H1 (cell line): ENCODE measurements around the gene SNRNP70. TPM values are rescaled to one million over a fixed set of nuclear protein-coding genes. Genes with fewer than 3 reads are reported as not detected.
A peak's percentile ranks its signal among the peaks of the same experiment; 100 is the strongest.
"Not testable (repeated sequence)": the region's sequence is repeated elsewhere in the genome, so short reads cannot be mapped to it uniquely, and the experiment has no call there.

Experiments
- CTCF ChIA-PET: fragments of 300-600 bp; sonication (Branson Sonifier 250); formaldehyde crosslinking; loops from one replicate; lab custom pipeline; 2021; ENCODE audit not compliant: partially characterized antibody; lab: Charles Lee
- POLR2A ChIA-PET: fragments of 300-600 bp; sonication (Branson Sonifier 250); formaldehyde crosslinking; loops from one replicate; lab custom pipeline; 2021; ENCODE audit warnings: inconsistent platforms; ENCODE audit not compliant: partially characterized antibody; lab: Charles Lee
- DNase-seq, 2 experiments: peaks; one replicate each; pipeline versions ENCODE4 v3.0.0 to v3.0.0-alpha.2; 2010 to 2022; ENCODE audit warnings: low spot score in 2 of 2, low read depth in 1 of 2, mixed read lengths in 1 of 2
- FAIRE-seq: peaks from 2 replicates; lab custom pipeline; 2011; peaks lifted over from hg19 to GRCh38; lab: Jason Lieb, UNC
- H2AFZ ChIP-seq: 2 replicates; pipeline ENCODE4 v1.8.1; 2012; ENCODE audit warnings: low read length, inconsistent platforms
- H2AK5ac ChIP-seq: 2 replicates; pipeline ENCODE4 v1.6.1; 2013; ENCODE audit warnings: low read depth, low read length
- H2BK120ac ChIP-seq: replicated peaks from 2 replicates; pipeline ENCODE3; 2013; ENCODE audit warnings: low read depth, low read length, inconsistent platforms
- H2BK12ac ChIP-seq: 2 replicates; pipeline ENCODE4 v1.6.1; 2013; ENCODE audit warnings: low read depth, low read length
- H2BK15ac ChIP-seq: 2 replicates; pipeline ENCODE4 v1.6.1; 2013; ENCODE audit warnings: low read length
- H2BK20ac ChIP-seq: 2 replicates; pipeline ENCODE4 v1.6.1; 2013; ENCODE audit warnings: low read length
- H2BK5ac ChIP-seq: 2 replicates; pipeline ENCODE4 v1.6.1; 2013; ENCODE audit warnings: low read depth, low read length
- H3K14ac ChIP-seq: 2 replicates; pipeline ENCODE4 v1.6.1; 2013; ENCODE audit warnings: inconsistent platforms; ENCODE audit not compliant: insufficient read length
- H3K18ac ChIP-seq: 2 replicates; pipeline ENCODE4 v1.6.1; 2013; ENCODE audit warnings: low read length; ENCODE audit errors: extremely low read depth
- H3K23ac ChIP-seq: 2 replicates; pipeline ENCODE4 v1.6.1; 2013; ENCODE audit warnings: inconsistent platforms; ENCODE audit not compliant: insufficient read length
- H3K23me2 ChIP-seq: 2 replicates; pipeline ENCODE4 v1.6.1; 2013; ENCODE audit warnings: low read depth, low read length
- H3K27ac ChIP-seq: 2 replicates; pipeline ENCODE4 v1.6.1; 2011; ENCODE audit warnings: low read depth, low read length, inconsistent platforms
- H3K27me3 ChIP-seq, 4 experiments: replicated peaks in 1 of 4; 1 replicate in 1 of 4; 2 replicates in 3 of 4; pipeline versions ENCODE4 v1.6.1 to v1.8.1; 2011 to 2013; ENCODE audit warnings: low read length in 3 of 4, mild to moderate bottlenecking in 3 of 4, inconsistent platforms in 2 of 4, mixed read lengths in 2 of 4, moderate library complexity in 1 of 4; ENCODE audit not compliant: control insufficient read depth in 3 of 4, insufficient read depth in 3 of 4; ENCODE audit errors: extremely low read depth in 1 of 4
- H3K36me3 ChIP-seq, 4 experiments: 2 replicates each; pipeline versions ENCODE4 v1.6.1 to v1.8.1; 2011 to 2013; ENCODE audit warnings: mild to moderate bottlenecking in 4 of 4, low read length in 3 of 4, moderate library complexity in 2 of 4, control low read depth in 1 of 4, inconsistent platforms in 1 of 4; ENCODE audit not compliant: insufficient read depth in 4 of 4, control insufficient read depth in 2 of 4
- H3K4ac ChIP-seq: replicated peaks from 2 replicates; pipeline ENCODE3; 2013; ENCODE audit warnings: low read length, low read depth, mixed read lengths, inconsistent platforms; ENCODE audit not compliant: insufficient read length
- H3K4me1 ChIP-seq, 4 experiments: replicated peaks in 1 of 4; 1 replicate in 1 of 4; 2 replicates in 3 of 4; pipeline versions ENCODE4 v1.6.1 to v1.8.1; 2011 to 2013; ENCODE audit warnings: low read length in 3 of 4, inconsistent platforms in 2 of 4, mixed read lengths in 1 of 4; ENCODE audit not compliant: insufficient read depth in 4 of 4, control insufficient read depth in 3 of 4
- H3K4me2 ChIP-seq, 2 experiments: 2 replicates each; pipeline versions ENCODE4 v1.6.1 to v1.8.1; 2011 to 2013; ENCODE audit warnings: low read depth in 2 of 2, low read length in 2 of 2, control low read depth in 1 of 2, inconsistent platforms in 1 of 2, mild to moderate bottlenecking in 1 of 2; ENCODE audit not compliant: insufficient read depth in 1 of 2
- H3K4me3 ChIP-seq, 4 experiments: fragments of 200-600, 300-600 bp in 1 of 4; sonication (generic), shearing (Covaris generic), sonication (Bioruptor Twin) in 1 of 4; 2 replicates each; pipeline versions ENCODE4 v1.5.1 to v1.8.1; 2011 to 2016; ENCODE audit warnings: low read length in 4 of 4, low read depth in 3 of 4, control low read depth in 2 of 4, inconsistent platforms in 2 of 4, mild to moderate bottlenecking in 2 of 4, mixed read lengths in 1 of 4, moderate library complexity in 1 of 4; ENCODE audit not compliant: insufficient read depth in 2 of 4; ENCODE audit errors: extremely low read depth in 1 of 4
- H3K56ac ChIP-seq: replicated peaks from 2 replicates; pipeline ENCODE3; 2013; ENCODE audit warnings: low read depth, mild to moderate bottlenecking, mixed read lengths, low read length, inconsistent platforms; ENCODE audit not compliant: insufficient read length
- H3K79me1 ChIP-seq: 2 replicates; pipeline ENCODE4 v1.6.1; 2013; ENCODE audit warnings: low read depth, low read length, control low read depth
- H3K79me2 ChIP-seq, 2 experiments: 2 replicates each; pipeline versions ENCODE4 v1.6.1 to v1.8.1; 2012 to 2013; ENCODE audit warnings: low read length in 2 of 2, mild to moderate bottlenecking in 2 of 2, inconsistent platforms in 1 of 2; ENCODE audit not compliant: insufficient read depth in 2 of 2, control insufficient read depth in 1 of 2
- H3K9ac ChIP-seq, 4 experiments: replicated peaks in 1 of 4; 1 replicate in 1 of 4; 2 replicates in 3 of 4; pipeline versions ENCODE4 v1.6.1 to v1.8.1; 2011 to 2013; ENCODE audit warnings: low read depth in 3 of 4, low read length in 3 of 4, control low read depth in 2 of 4, mild to moderate bottlenecking in 2 of 4, moderate library complexity in 2 of 4, inconsistent platforms in 1 of 4; ENCODE audit errors: extremely low read depth in 1 of 4
- H3K9me3 ChIP-seq, 2 experiments: 2 replicates each; pipeline versions ENCODE4 v1.6.1 to v1.8.1; 2012 to 2013; ENCODE audit warnings: mild to moderate bottlenecking in 2 of 2, moderate library complexity in 2 of 2, control low read depth in 1 of 2, inconsistent platforms in 1 of 2, low read depth in 1 of 2, low read length in 1 of 2, mixed read lengths in 1 of 2; ENCODE audit not compliant: insufficient read depth in 2 of 2
- H4K20me1 ChIP-seq, 2 experiments: replicated peaks in 1 of 2; 2 replicates each; pipeline versions ENCODE3 to v1.8.1; 2011 to 2013; ENCODE audit warnings: inconsistent platforms in 2 of 2, low read length in 2 of 2, mild to moderate bottlenecking in 1 of 2; ENCODE audit not compliant: insufficient read depth in 2 of 2, control insufficient read depth in 1 of 2
- H4K5ac ChIP-seq: 2 replicates; pipeline ENCODE4 v1.6.1; 2013; ENCODE audit warnings: low read length, low read depth, mixed read lengths, inconsistent platforms; ENCODE audit not compliant: insufficient read length
- H4K8ac ChIP-seq: 2 replicates; pipeline ENCODE4 v1.8.0; 2013; ENCODE audit warnings: mild to moderate bottlenecking, moderate library complexity, low read length, inconsistent platforms; ENCODE audit not compliant: insufficient read depth; ENCODE audit errors: extremely low read depth
- H4K91ac ChIP-seq: replicated peaks from 2 replicates; pipeline ENCODE3; 2013; ENCODE audit warnings: low read length, mixed read lengths, inconsistent platforms; ENCODE audit not compliant: insufficient read length
- CREB1 ChIP-seq: IDR thresholded peaks from 2 replicates; pipeline ENCODE4 v1.6.1; 2012; ENCODE audit warnings: inconsistent platforms
- NANOG ChIP-seq: IDR thresholded peaks from 2 replicates; pipeline ENCODE4 v1.6.1; 2011; ENCODE audit warnings: low read length, low read depth, mild to moderate bottlenecking, inconsistent platforms; ENCODE audit not compliant: insufficient read depth, poor library complexity, severe bottlenecking
- RAD21 ChIP-seq, 2 experiments: IDR thresholded peaks in 1 of 2; conservative IDR thresholded peaks in 1 of 2; 2 replicates each; pipeline ENCODE4 v1.6.1; 2011; ENCODE audit warnings: low read depth in 2 of 2, low read length in 2 of 2, improper control_type of control experiment in 1 of 2, inconsistent platforms in 1 of 2, mild to moderate bottlenecking in 1 of 2, moderate library complexity in 1 of 2
- TBP ChIP-seq: IDR thresholded peaks from 2 replicates; pipeline ENCODE4 v1.6.1; 2011; ENCODE audit warnings: low read depth, low read length, improper control_type of control experiment
- YY1 ChIP-seq: IDR thresholded peaks from 2 replicates; pipeline ENCODE4 v1.6.1; 2011; ENCODE audit warnings: low read depth, mild to moderate bottlenecking, low read length
- WGBS, 2 experiments: shearing (Covaris generic) in 1 of 2; methylation state at CpG; one replicate each; pipeline versions ENCODE4 v1.1.6 to v1.1.7; 2013 to 2015; ENCODE audit warnings: low lambda C conversion rate in 2 of 2, mixed read lengths in 2 of 2, inconsistent platforms in 1 of 2, low coverage in 1 of 2, missing lambda C conversion rate in 1 of 2; ENCODE audit not compliant: insufficient replicate concordance in 2 of 2, insufficient coverage in 1 of 2, insufficient read length in 1 of 2; ENCODE audit errors: extremely low coverage in 1 of 2, missing lambda C conversion rate in 1 of 2; 5-methylcytosine and 5-hydroxymethylcytosine counted together
- polyA plus RNA-seq, 7 experiments: library from polyadenylated mRNA; depleted of rRNA in 3 of 7; stranded (reverse) in 5 of 7; unstranded in 2 of 7; fragments of >200 nt in 5 of 7; fragments of 200-250 nt in 2 of 7; gene quantifications; 1 replicate in 5 of 7; 2 replicates in 1 of 7; 4 replicates in 1 of 7; pipeline versions ENCODE4 v1.2.1 to v1.2.3, GENCODE V29; 2011 to 2013; ENCODE audit warnings: missing spikeins in 2 of 7, mixed read lengths in 2 of 7
- total RNA-seq: library from RNA; stranded (reverse); fragmentation: NEBNext Ultra II Directional; extraction: Animal tissue kit (Norgen Biotek cat#: 25700); gene quantifications from 2 replicates; pipeline ENCODE4 v1.2.1, GENCODE V29; 2021
- TF ChIP-seq, protein P1 (sequence below), 3 experiments: IDR thresholded peaks; 1 replicate in 2 of 3; 2 replicates in 1 of 3; pipeline versions ENCODE4 v1.5.1 to v1.6.1; 2011; ENCODE audit warnings: low read length in 3 of 3, mild to moderate bottlenecking in 3 of 3, inconsistent platforms in 2 of 3, low read depth in 1 of 3, moderate library complexity in 1 of 3; ENCODE audit not compliant: insufficient read depth in 1 of 3; ENCODE audit errors: control extremely low read depth in 1 of 3

Gene SNRNP70
- total and polyA plus RNA-seq, 2 of the 8 experiments (the other 6 are each of a cell fraction or from before 2014, with no cell fraction given) = 231 to 235 TPM

DNA sequence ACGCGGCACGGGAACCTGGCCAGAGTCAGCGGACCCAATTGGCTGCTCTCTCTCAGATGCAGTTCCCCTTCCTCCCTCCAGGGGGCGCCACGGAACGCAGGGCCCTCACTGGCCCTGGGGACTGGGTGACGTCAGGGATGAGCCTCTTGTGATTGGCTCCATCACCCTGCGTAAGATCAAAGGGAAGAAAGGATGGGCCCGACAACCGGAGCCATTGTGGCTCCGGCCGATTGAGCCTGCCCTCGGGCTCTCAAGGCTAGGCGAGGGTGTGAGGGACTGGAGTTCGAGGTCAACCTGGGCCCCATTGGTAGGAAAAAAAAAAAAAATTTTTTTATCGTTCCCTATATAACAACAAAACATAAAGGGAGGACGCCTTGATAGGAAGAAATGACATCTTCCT is 48.4 kb upstream of the SNRNP70 start, which contains the start of gene CGB1:
CGB1 (minus strand) TSS at position 81 of the 400 bp plus-strand sequence. CDS start 184 bp downstream, outside the sequence.
- H2AFZ ChIP-seq, POLR2A ChIA-PET, H4K20me1 ChIP-seq, H3K79me2 ChIP-seq, H2BK12ac ChIP-seq, H3K23me2 ChIP-seq, H2BK120ac ChIP-seq, H2AK5ac ChIP-seq, H3K27ac ChIP-seq, H3K36me3 ChIP-seq, H3K56ac ChIP-seq, H3K4ac ChIP-seq, H4K5ac ChIP-seq, H2BK5ac ChIP-seq, CTCF ChIA-PET, FAIRE-seq, H3K9ac ChIP-seq, H3K18ac ChIP-seq, H3K27me3 ChIP-seq, H3K4me2 ChIP-seq, H3K79me1 ChIP-seq, H3K4me3 ChIP-seq, H3K9me3 ChIP-seq, H2BK20ac ChIP-seq, H3K23ac ChIP-seq, H2BK15ac ChIP-seq, H4K91ac ChIP-seq, H3K14ac ChIP-seq, H4K8ac ChIP-seq, H3K4me1 ChIP-seq: not testable (repeated sequence)
- 72% methylated on average over 9 of the region's 18 CpGs; no CpG with 5 or more reads in 1 of the 2 experiments for WGBS, 2 experiments
- peak in 1 of 2 experiments; percentile 89 for DNase-seq
- TF ChIP-seq TBP (peak; percentile 93), YY1 (peak; percentile 53; the same call in 1 of the 2 replicates), NANOG (peak; percentile 29), RAD21 (IDR thresholded peaks at IDR 0.05 in 1 of 2, conservative IDR thresholded peaks at IDR 0.05 in 1 of 2; ENCODE audit: low read depth in 2 of 2, low read length in 2 of 2) (peak; percentile 24 to 47; a peak in 2 of 4 replicates), CREB1 (peak; percentile 80)
- TF ChIP-seq, protein P1, sequence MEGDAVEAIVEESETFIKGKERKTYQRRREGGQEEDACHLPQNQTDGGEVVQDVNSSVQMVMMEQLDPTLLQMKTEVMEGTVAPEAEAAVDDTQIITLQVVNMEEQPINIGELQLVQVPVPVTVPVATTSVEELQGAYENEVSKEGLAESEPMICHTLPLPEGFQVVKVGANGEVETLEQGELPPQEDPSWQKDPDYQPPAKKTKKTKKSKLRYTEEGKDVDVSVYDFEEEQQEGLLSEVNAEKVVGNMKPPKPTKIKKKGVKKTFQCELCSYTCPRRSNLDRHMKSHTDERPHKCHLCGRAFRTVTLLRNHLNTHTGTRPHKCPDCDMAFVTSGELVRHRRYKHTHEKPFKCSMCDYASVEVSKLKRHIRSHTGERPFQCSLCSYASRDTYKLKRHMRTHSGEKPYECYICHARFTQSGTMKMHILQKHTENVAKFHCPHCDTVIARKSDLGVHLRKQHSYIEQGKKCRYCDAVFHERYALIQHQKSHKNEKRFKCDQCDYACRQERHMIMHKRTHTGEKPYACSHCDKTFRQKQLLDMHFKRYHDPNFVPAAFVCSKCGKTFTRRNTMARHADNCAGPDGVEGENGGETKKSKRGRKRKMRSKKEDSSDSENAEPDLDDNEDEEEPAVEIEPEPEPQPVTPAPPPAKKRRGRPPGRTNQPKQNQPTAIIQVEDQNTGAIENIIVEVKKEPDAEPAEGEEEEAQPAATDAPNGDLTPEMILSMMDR (IDR thresholded peaks at IDR 0.05; ENCODE audit: control extremely low read depth in 1 of 3, insufficient read depth in 1 of 3, low read depth in 1 of 3, low read length in 3 of 3) = peak; percentile 65 to 78 (median 74)
